Activated naive CD4-positive, alpha-beta T cell treated with anti-CD3 and anti-CD28 coated beads, Interleukin-2, amount 10 ng/mL, durations not matched to agents 7 days and 5 days (primary cell): ENCODE results near the gene TIMM23.
"Not testable (repeated sequence)": the region's sequence is repeated elsewhere in the genome, so short reads cannot be mapped to it uniquely, and the experiment has no call there.

Experiments used
- CTCF ChIA-PET: fragments of 350-600 bp; sonication (Branson Sonifier 250); formaldehyde crosslinking; loops from one replicate; lab custom pipeline; 2021; ENCODE audit warnings: antibody characterized with exemption; lab: Charles Lee
- DNase-seq: peaks from one replicate; pipeline ENCODE4 v3.0.0-alpha.2; 2020
- H3K27ac Mint-ChIP-seq: one replicate; pipeline ENCODE4 v1.8.0; 2021; ENCODE audit warnings: mild to moderate bottlenecking, moderate library complexity, mixed read lengths
- H3K27me3 Mint-ChIP-seq: one replicate; pipeline ENCODE4 v1.8.0; 2021; ENCODE audit warnings: mild to moderate bottlenecking, mixed read lengths
- H3K36me3 Mint-ChIP-seq: one replicate; pipeline ENCODE4 v1.8.0; 2021; ENCODE audit warnings: mixed read lengths
- H3K4me1 Mint-ChIP-seq: one replicate; pipeline ENCODE4 v1.8.0; 2021; ENCODE audit warnings: mixed read lengths
- H3K4me3 Mint-ChIP-seq: one replicate; pipeline ENCODE4 v1.8.0; 2021; ENCODE audit warnings: mild to moderate bottlenecking, moderate library complexity, mixed read lengths
- H3K9me3 Mint-ChIP-seq: one replicate; pipeline ENCODE4 v1.8.0; 2021; ENCODE audit warnings: mixed read lengths

Gene TIMM23

DNA sequence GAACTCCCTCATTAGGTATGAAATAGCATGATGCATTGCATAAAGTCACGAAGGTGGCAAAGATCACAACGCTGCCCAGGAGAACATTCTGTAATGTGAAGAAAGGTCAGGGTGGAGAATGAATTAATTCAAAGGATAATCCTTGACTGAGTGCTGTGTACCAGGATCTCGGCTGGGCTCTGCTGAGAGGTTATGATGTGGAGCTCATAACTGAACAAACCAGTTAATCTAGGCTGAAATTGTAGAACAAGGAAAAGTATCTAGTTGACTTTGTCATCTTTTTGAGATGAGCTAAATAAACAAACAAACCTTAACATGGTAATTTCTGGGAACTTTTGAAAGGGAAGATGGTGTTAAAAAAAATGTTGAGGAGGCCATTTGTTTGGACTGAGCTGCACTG, 67.7 kb downstream of the TIMM23 start:
- Mint-ChIP-seq H3K4me1 (no peaks in the 10 kb centered on the region), H3K4me3 (no peak overlapping the region), H3K27me3 (peaks cover 33% of the 10 kb centered on the region), H3K9me3 (no peaks in the 10 kb centered on the region), H3K36me3 (no peaks in the 10 kb centered on the region), H3K27ac (no peak overlapping the region)
- no peak for DNase-seq
- CTCF ChIA-PET = interaction anchor here (0.6 kb wide), 1 partner anchor 23 kb away, joined by 3 read pairs; no protein-coding TSS in a partner anchor

DNA sequence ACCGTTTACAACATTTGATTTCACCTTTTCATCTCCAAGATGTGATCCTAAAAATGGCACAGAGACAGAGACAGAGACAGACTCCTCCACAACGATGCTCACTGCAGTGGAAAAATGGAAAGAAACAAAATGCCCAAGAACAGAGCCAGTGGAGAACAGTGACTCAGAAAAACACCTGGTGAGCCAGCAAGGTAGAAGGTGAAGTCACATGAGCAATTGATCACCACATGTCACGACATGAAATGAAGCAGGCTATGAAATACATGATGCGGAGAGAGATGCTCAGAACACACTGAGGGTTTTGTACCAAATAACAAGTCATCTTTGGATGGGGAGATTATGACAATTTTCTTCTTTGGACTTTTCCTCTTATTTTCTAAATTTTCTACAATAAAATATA, 70.2 kb downstream of the TIMM23 start:
- Mint-ChIP-seq H3K4me3 (no peak overlapping the region), H3K27ac (no peak overlapping the region), H3K9me3 (no peaks in the 10 kb centered on the region), H3K4me1 (no peaks in the 10 kb centered on the region), H3K36me3 (no peaks in the 10 kb centered on the region), H3K27me3 (peaks cover 35% of the 10 kb centered on the region)
- CTCF ChIA-PET = no interaction called here
- no peak for DNase-seq

DNA sequence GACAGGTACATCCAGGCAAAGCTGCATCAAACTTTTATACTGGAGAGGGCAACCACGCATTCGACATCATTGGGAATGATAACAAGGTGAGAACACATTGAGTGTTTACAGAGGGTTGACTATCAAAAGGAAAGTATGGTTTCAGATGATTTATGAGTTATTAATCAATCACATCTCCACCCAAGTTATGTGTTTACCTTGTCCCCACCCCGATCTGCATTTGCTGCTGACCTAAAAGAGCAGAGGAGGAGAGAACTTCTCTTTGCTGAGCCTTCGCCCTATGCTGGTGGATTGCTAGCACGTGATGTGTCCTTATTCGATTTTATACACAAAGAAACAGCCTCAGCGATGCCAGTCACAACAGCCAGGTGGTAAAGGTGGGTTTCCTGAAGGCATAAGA, 74.0 kb downstream of the TIMM23 start, which contains the start of gene MSMB:
TSS of gene MSMB (minus strand) at position 9 of the 400 bp plus-strand sequence. CDS start 32 bp downstream, outside the sequence.
- no peak within 1 kb of the TSS for H3K4me3 Mint-ChIP-seq
- DNase-seq = no peak
- CTCF ChIA-PET = no interaction called here
- H3K4me1 Mint-ChIP-seq = no peaks in the 10 kb centered on the region
- H3K27ac Mint-ChIP-seq = no peak within 1 kb of the TSS
- H3K27me3 Mint-ChIP-seq = peaks cover 48% of the 10 kb centered on the region
- H3K36me3 Mint-ChIP-seq = no peaks in the 10 kb centered on the region
- no peaks in the 10 kb centered on the region for H3K9me3 Mint-ChIP-seq

DNA sequence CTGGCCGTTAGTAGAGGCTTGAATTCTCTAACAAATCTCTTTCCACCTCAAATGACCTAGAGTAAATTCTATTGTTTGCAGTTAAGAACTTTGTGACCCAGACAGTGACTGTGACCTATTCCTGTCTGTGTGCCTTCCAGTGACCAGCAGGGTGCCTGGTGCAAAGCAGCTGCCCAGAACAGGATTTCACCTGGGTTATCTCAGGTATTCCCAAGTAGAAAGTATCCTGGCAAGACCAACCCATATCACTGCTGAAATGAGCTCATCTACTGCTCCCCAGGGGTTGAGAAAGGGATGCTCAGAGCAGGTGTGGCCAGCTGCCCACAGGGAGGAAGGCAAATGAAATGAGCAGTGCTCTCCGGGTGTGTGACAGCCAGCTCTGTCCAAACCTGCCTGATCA, 75.9 kb downstream of the TIMM23 start:
- H3K4me1 Mint-ChIP-seq = no peaks in the 10 kb centered on the region
- H3K27me3 Mint-ChIP-seq = peaks cover 54% of the 10 kb centered on the region
- H3K36me3 Mint-ChIP-seq = no peaks in the 10 kb centered on the region
- no peak overlapping the region for H3K4me3 Mint-ChIP-seq
- no peaks in the 10 kb centered on the region for H3K9me3 Mint-ChIP-seq
- CTCF ChIA-PET = no interaction called here
- no peak for DNase-seq
- H3K27ac Mint-ChIP-seq = no peak overlapping the region

DNA sequence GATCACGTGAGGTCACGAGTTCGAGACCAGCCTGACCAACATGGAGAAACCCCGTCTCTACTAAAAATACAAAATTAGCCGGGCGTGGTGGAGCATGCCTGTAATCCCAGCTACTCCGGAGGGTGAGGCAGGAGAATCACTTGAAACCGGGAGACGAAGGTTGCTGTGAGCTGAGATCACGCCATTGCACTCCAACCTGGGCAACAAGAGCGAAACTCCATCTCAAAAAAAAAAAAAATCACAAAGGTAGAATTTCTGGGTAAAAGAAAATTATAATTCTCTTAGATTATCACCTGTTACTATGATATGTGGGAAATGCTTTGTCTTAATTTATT, 77.2 kb downstream of the TIMM23 start:
- H3K27me3 Mint-ChIP-seq = peaks cover 44% of the 10 kb centered on the region
- H3K36me3 Mint-ChIP-seq, CTCF ChIA-PET, H3K4me1 Mint-ChIP-seq, H3K4me3 Mint-ChIP-seq, H3K9me3 Mint-ChIP-seq, H3K27ac Mint-ChIP-seq, DNase-seq: not testable (repeated sequence)

DNA sequence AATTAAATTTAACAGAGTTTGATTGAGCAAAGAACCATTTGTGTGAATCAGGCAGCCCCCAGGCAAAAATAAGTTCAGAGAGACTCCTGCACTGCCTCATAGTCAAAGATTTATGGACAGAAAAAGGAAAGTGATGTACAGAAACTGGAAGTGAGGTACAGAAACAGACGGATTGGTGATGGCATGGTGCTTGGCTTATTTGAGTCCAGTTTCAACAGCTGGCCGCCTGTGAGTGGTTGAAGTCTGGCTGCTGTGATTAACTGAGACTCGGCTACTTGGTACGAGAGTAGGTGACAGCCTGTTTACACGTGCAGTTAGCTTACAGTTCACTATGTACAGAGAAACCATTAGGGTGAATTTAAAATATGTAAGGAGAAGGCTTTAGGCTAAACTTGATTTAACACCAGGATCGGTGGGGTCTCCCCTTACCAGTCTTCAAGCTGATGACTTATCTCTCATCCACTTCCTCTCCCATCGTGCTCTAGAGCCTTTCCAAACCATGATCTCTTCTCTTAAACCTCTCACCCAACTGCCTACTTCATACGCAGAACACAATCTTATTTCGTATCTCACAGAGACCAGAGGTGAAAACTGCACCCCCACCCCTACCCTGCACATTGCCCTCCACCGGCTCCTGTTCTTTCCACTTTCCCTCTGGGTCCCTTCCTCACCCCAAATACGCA, 78.8 kb downstream of the TIMM23 start:
- H3K4me3 Mint-ChIP-seq = no peak overlapping the region
- no peak overlapping the region for H3K27ac Mint-ChIP-seq
- H3K4me1 Mint-ChIP-seq = no peaks in the 10 kb centered on the region
- H3K36me3 Mint-ChIP-seq = no peaks in the 10 kb centered on the region
- no peak for DNase-seq
- peaks cover 41% of the 10 kb centered on the region for H3K27me3 Mint-ChIP-seq
- CTCF ChIA-PET = no interaction called here
- H3K9me3 Mint-ChIP-seq = no peaks in the 10 kb centered on the region

DNA sequence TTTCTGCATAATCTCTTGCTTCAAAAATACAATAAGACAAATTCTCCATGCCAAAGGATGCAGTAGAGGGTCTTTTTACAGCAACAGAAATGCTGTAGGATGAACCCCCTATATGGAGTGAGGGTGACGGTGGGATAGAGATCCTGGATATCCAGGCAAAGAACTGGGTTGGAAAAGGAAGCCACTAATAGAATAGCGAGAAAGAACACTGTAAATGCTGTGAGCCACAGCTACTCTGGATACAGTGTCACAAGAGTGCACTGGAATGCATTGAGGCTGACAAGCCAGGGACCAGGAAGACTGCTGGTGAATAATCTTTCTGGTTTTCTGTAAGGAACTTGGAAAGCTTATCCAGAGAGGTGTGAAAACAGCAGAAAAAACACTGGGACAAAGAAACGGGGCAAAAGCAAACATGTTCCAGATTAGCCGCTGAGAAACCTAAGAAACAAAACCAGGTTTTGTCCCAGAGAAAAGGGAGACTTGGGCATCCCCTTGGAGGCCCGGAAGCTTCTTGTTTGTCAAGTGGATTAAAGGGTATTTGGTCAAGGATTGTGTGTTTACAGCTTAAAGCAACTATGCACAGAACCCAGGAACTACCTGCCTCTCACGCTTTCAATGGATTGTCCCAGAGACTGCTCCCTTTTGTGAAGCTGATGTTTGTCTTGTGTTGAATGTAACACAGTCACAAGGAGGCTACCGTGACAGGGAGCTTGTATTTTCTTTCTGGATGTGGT, 79.9 kb downstream of the TIMM23 start:
- Mint-ChIP-seq H3K4me1 (no peaks in the 10 kb centered on the region), H3K27ac (no peak overlapping the region), H3K4me3 (no peak overlapping the region), H3K36me3 (peaks cover 2% of the 10 kb centered on the region), H3K9me3 (peaks cover 4% of the 10 kb centered on the region), H3K27me3 (peaks cover 37% of the 10 kb centered on the region)
- CTCF ChIA-PET = no interaction called here
- no peak for DNase-seq

DNA sequence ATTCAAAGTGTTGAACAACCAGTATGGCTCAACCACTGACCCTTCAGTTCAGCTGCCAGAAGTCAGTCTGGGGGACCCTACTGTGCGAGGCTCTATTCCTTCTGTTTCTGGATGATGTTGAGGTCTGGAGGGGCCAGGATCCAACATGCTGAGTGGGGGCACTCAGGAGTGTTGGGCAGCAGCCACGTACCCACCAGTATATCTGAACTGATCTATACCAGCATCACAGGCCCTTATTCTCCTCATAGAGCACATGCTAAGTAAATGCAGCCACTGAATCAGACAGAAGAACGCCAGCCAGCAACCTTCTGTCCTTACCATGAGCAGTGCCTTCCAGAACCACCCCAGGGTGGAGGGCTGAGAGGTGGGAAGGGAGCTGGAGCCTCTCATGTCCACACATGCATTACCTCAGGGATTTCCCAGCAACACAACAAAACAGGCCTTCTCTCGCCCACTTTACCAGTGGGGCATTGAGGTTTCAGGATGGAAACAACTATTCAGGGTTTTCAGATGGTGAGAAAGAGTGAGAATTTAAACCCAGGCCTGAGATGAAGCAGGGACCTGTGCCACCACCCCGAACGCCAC, 80.6 kb downstream of the TIMM23 start:
- Mint-ChIP-seq H3K4me3 (no peak overlapping the region), H3K36me3 (peaks cover 2% of the 10 kb centered on the region)
- CTCF ChIA-PET = no interaction called here

More for the DNA sequence above, 80.6 kb downstream of the TIMM23 start:
- Mint-ChIP-seq H3K4me1 (no peaks in the 10 kb centered on the region), H3K27me3 (peaks cover 31% of the 10 kb centered on the region), H3K27ac (no peak overlapping the region), H3K9me3 (peaks cover 8% of the 10 kb centered on the region)
- no peak for DNase-seq
